HL-60 (cell line): ENCODE measurements around the gene MYL12B.

ENCODE experiments used
- POLR2AphosphoS5 ChIP-seq: IDR thresholded peaks from 2 replicates; pipeline ENCODE4 v1.6.1; 2012; ENCODE audit warnings: low read depth
- SPI1 ChIP-seq: IDR thresholded peaks from 2 replicates; pipeline ENCODE4 v1.6.1; 2012; ENCODE audit warnings: low read depth, mild to moderate bottlenecking, borderline replicate concordance
- TF ChIP-seq, protein P1 (sequence below): IDR thresholded peaks from one replicate; pipeline ENCODE4 v1.5.1; 2011; ENCODE audit warnings: low read length, control low read depth, inconsistent platforms; ENCODE audit not compliant: insufficient read depth
- TF ChIP-seq, protein P2 (sequence below): IDR thresholded peaks from 2 replicates; pipeline ENCODE4 v1.6.1; 2012; ENCODE audit warnings: low read depth; ENCODE audit not compliant: insufficient replicate concordance

DNA sequence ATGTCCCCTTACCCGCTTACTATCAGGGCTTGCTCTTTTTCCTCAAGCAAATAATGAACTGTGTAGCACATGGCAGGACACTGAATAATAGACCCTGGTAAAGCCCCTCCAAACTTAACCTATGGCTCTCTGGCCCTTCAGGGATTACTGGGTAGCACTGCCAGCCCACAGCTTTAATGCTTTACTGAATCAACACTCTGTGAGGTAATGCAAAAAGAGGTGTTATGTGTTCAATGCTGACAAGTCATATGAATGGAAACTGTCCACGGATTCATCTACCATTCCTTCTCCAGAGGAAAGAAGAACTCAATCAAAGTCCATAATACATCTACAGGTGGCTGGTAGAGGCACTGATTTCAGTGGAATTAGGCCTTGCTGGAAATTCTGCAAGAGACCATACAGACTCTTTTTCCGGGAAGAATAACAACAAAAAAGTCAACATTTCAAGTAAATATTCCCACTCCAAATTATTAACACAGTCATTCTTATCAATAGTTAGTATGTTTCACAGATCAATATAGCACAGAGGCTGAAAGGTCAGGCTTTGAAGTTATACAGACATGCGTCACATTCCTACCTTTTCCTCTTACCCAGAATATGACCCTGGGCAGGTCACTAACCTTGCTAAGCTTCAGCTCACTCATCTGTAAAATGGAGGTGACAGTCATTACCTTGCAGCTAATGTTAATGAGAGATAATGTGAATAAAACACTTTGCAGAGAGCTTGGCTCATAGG lies 28.3 kb upstream of the MYL12B start:
- TF ChIP-seq POLR2AphosphoS5 = no peak
- TF ChIP-seq, protein P1, sequence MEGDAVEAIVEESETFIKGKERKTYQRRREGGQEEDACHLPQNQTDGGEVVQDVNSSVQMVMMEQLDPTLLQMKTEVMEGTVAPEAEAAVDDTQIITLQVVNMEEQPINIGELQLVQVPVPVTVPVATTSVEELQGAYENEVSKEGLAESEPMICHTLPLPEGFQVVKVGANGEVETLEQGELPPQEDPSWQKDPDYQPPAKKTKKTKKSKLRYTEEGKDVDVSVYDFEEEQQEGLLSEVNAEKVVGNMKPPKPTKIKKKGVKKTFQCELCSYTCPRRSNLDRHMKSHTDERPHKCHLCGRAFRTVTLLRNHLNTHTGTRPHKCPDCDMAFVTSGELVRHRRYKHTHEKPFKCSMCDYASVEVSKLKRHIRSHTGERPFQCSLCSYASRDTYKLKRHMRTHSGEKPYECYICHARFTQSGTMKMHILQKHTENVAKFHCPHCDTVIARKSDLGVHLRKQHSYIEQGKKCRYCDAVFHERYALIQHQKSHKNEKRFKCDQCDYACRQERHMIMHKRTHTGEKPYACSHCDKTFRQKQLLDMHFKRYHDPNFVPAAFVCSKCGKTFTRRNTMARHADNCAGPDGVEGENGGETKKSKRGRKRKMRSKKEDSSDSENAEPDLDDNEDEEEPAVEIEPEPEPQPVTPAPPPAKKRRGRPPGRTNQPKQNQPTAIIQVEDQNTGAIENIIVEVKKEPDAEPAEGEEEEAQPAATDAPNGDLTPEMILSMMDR = no peak
- TF ChIP-seq SPI1 = no peak
- TF ChIP-seq, protein P2, sequence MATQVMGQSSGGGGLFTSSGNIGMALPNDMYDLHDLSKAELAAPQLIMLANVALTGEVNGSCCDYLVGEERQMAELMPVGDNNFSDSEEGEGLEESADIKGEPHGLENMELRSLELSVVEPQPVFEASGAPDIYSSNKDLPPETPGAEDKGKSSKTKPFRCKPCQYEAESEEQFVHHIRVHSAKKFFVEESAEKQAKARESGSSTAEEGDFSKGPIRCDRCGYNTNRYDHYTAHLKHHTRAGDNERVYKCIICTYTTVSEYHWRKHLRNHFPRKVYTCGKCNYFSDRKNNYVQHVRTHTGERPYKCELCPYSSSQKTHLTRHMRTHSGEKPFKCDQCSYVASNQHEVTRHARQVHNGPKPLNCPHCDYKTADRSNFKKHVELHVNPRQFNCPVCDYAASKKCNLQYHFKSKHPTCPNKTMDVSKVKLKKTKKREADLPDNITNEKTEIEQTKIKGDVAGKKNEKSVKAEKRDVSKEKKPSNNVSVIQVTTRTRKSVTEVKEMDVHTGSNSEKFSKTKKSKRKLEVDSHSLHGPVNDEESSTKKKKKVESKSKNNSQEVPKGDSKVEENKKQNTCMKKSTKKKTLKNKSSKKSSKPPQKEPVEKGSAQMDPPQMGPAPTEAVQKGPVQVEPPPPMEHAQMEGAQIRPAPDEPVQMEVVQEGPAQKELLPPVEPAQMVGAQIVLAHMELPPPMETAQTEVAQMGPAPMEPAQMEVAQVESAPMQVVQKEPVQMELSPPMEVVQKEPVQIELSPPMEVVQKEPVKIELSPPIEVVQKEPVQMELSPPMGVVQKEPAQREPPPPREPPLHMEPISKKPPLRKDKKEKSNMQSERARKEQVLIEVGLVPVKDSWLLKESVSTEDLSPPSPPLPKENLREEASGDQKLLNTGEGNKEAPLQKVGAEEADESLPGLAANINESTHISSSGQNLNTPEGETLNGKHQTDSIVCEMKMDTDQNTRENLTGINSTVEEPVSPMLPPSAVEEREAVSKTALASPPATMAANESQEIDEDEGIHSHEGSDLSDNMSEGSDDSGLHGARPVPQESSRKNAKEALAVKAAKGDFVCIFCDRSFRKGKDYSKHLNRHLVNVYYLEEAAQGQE = no peak
